ENCODE measurements around the gene LKAAEAR1. TPM values are rescaled to one million over a fixed set of nuclear protein-coding genes. Genes with fewer than 3 reads are reported as not detected.
A peak's percentile ranks its signal among the peaks of the same experiment; 100 is the strongest.

LKAAEAR1 gene
- total RNA-seq, 1 experiment from 2014 or later: 1.7 TPM

DNA sequence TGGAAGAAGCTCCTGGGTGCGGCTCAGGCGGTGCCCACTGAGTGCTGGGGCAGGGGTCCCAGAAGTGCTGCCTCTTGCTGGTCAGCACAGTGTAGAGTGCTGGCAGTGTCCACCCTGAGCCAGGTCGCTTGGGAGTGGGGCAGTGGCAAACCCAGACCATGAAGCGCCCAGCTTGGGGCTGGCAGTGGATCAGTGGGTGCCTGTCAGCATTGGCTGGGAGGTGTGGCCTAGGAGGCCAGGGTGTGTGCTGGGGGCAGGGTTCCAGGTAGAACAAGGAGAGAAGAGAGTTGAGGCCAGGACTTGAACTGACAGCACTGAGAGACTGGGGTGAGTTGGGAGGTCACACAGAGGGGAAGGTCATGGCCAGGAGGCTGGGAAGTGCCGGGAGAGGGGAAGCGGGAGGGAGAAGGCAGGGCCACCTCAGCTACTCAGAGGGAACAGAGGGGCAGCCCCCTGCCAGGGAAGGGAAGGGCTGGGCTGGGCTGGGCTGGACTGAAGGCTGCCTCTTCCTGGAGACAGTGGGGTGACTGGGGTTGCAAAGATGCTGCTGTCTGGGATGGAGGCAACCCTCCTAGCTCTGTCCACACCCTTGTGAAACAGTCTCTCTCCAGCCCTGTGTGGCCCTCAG lies 17.1 kb downstream of the LKAAEAR1 start (continued):
- TF ChIP-seq, protein P1, sequence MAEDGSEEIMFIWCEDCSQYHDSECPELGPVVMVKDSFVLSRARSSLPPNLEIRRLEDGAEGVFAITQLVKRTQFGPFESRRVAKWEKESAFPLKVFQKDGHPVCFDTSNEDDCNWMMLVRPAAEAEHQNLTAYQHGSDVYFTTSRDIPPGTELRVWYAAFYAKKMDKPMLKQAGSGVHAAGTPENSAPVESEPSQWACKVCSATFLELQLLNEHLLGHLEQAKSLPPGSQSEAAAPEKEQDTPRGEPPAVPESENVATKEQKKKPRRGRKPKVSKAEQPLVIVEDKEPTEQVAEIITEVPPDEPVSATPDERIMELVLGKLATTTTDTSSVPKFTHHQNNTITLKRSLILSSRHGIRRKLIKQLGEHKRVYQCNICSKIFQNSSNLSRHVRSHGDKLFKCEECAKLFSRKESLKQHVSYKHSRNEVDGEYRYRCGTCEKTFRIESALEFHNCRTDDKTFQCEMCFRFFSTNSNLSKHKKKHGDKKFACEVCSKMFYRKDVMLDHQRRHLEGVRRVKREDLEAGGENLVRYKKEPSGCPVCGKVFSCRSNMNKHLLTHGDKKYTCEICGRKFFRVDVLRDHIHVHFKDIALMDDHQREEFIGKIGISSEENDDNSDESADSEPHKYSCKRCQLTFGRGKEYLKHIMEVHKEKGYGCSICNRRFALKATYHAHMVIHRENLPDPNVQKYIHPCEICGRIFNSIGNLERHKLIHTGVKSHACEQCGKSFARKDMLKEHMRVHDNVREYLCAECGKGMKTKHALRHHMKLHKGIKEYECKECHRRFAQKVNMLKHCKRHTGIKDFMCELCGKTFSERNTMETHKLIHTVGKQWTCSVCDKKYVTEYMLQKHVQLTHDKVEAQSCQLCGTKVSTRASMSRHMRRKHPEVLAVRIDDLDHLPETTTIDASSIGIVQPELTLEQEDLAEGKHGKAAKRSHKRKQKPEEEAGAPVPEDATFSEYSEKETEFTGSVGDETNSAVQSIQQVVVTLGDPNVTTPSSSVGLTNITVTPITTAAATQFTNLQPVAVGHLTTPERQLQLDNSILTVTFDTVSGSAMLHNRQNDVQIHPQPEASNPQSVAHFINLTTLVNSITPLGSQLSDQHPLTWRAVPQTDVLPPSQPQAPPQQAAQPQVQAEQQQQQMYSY (CRISPR knock-in tag; IDR thresholded peaks at IDR 0.05): no peak
- TF ChIP-seq ZNF671 (CRISPR knock-in tag; IDR thresholded peaks at IDR 0.05): no peak
- no peak for TF ChIP-seq NR3C1 (CRISPR knock-in tag; conservative IDR thresholded peaks at IDR 0.05; ENCODE audit: low read depth)
- TF ChIP-seq, protein P2, sequence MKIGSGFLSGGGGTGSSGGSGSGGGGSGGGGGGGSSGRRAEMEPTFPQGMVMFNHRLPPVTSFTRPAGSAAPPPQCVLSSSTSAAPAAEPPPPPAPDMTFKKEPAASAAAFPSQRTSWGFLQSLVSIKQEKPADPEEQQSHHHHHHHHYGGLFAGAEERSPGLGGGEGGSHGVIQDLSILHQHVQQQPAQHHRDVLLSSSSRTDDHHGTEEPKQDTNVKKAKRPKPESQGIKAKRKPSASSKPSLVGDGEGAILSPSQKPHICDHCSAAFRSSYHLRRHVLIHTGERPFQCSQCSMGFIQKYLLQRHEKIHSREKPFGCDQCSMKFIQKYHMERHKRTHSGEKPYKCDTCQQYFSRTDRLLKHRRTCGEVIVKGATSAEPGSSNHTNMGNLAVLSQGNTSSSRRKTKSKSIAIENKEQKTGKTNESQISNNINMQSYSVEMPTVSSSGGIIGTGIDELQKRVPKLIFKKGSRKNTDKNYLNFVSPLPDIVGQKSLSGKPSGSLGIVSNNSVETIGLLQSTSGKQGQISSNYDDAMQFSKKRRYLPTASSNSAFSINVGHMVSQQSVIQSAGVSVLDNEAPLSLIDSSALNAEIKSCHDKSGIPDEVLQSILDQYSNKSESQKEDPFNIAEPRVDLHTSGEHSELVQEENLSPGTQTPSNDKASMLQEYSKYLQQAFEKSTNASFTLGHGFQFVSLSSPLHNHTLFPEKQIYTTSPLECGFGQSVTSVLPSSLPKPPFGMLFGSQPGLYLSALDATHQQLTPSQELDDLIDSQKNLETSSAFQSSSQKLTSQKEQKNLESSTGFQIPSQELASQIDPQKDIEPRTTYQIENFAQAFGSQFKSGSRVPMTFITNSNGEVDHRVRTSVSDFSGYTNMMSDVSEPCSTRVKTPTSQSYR (CRISPR knock-in tag; IDR thresholded peaks at IDR 0.05): no peak
- no peak for TF ChIP-seq TCF7 (CRISPR knock-in tag; IDR thresholded peaks at IDR 0.05; ENCODE audit: low read depth)
- no peak for TF ChIP-seq ZNF317 (CRISPR knock-in tag; IDR thresholded peaks at IDR 0.05; ENCODE audit: borderline replicate concordance, low read depth)
- TF ChIP-seq ZNF423 (CRISPR knock-in tag; IDR thresholded peaks at IDR 0.05): no peak
- no peak for TF ChIP-seq EMX1 (CRISPR knock-in tag; IDR thresholded peaks at IDR 0.05)

GRCh38 chr20:64065974-64066343 lies 18.2 kb downstream of the LKAAEAR1 start:
- no peaks in the 10 kb centered on the region for H3K36me3 Mint-ChIP-seq
- peaks cover 32% of the 10 kb centered on the region for H3K4me1 Mint-ChIP-seq
- peak; percentile 47 for DNase-seq (ENCODE audit: low spot score)
- TF ChIP-seq ZNF219 (CRISPR knock-in tag; IDR thresholded peaks at IDR 0.05; ENCODE audit: borderline replicate concordance): no peak
- no peak for TF ChIP-seq AFF4 (CRISPR knock-in tag; IDR thresholded peaks at IDR 0.05; ENCODE audit: borderline replicate concordance)
- no peak for TF ChIP-seq HMGA2 (CRISPR knock-in tag; IDR thresholded peaks at IDR 0.05)
- TF ChIP-seq, protein P1 (CRISPR knock-in tag; IDR thresholded peaks at IDR 0.05): no peak
- ChIA-PET POLR2A (interaction anchor here (1.4 kb wide), 1 partner anchor 14 kb away, joined by 4 read pairs; the partner anchor contains the start of gene OPRL1), CTCF (interaction anchor here (0.6 to 2.1 kb wide), 10 partner anchors 8 to 570 kb away, joined by 3 to 16 read pairs (median 6); partner anchors contain the start of genes LKAAEAR1, OPRL1 and RGS19)
- H3K4me3 Mint-ChIP-seq: no peak overlapping the region
- peaks cover 2% of the 10 kb centered on the region; the same call in 1 of the 2 replicates for H3K27me3 Mint-ChIP-seq (ENCODE audit: low read depth)
- ATAC-seq: peak; percentile 14
- H3K9me3 Mint-ChIP-seq: no peaks in the 10 kb centered on the region
- peak overlapping the region; percentile 52; the same call in 1 of the 2 replicates for H3K27ac Mint-ChIP-seq

Measured in WTC11 (cell line).